SIG-M5 treated with dmso at 0.1 percent for 504 hours (cell line): Measurements from ENCODE around the gene KIN.
"Not testable (repeated sequence)": the region's sequence is repeated elsewhere in the genome, so short reads cannot be mapped to it uniquely, and the experiment has no call there.

Experiments
- DNase-seq: peaks from one replicate; lab custom pipeline; 2025; ENCODE audit not compliant: unreplicated experiment; lab: John Stamatoyannopoulos, UW

Gene KIN

DNA sequence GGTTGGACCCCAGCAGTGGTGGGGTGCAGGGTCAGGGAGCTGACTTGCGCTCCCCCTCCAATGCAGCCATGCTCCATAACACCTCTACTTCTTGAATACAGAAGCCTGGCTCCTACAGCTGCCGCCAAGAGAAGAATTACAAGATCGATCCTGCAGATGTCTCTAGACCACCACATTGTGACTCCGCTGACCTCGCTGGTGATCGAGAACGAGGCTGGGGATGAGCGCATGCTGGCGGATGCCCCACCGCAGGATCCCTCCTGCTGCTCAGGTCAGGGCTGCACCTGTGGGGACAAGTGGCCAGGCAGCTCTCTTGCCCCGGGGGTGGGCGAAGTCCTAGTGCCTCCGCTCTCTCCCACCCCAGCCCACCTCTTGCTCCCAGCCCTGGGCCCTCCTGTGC is 53.0 kb downstream of the KIN start:
- DNase-seq, result no peak

DNA sequence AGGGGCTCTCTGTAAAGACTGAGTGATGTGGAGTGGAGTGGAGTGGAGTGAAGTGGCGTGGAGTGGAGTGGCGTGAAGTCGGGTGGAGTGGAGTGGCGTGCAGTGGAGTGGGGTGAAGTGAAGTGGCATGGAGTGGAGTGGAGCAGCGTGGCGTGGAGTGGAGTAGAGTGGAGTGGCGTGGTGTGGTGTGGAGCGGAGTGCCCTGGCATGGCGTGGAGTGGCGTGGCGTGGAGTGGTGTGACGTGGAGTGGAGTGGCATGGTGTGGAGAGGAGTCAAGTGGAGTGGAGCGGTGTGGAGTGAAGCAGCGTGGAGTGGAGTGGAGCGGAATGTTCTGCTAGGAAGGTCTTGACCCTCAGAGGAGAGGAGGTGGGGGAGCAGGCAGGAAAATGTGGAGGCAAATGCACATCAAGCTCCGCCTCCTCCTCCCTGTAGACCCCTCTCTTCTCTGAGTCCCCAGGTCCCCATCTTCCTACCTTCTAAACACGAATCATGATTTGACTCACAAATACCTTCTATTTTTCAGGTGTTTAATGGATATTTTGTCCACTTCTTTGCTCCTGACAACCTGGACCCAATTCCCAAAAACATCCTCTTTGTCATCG is 64.8 kb downstream of the KIN start:
- no peak for DNase-seq

DNA sequence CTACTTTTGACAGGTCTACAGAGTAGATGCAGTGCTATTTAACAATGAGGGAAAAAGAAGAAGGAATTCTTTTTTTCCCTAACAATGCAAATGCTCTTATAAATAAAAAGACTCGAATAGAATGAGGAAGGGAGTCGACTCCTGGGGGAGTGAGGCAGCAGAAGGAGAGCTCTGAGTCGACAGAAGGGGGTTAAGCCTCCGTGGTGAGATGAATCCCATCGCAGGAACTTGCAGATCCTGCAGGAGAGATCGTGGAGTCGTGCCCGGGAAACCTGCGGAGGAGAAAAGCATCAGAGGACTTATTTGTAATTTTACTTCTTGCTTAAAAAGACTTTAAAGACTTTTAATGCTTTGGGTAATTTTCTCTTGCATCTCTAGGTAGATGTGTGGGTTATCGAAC is 67.3 kb downstream of the KIN start:
- DNase-seq, result no peak

DNA sequence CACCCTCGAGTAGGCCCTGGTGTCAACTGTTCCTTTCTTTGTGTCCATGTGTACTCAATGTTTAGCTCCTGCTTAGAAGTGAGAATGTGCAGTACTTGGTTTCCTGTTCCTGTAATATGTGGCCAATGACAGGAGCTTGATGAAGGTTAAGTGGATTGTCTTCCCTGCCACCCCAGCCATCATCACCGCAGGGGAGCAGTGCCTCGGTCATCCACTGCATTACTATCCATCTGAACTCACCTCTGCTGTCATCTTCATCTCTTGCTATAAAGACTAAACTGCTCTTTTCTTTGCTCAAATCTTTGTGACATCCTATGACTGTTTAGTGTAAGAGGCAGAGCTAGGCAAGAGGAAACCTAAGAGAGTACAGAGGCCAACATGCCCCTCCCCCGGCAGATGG is 69.1 kb downstream of the KIN start:
- no peak for DNase-seq

DNA sequence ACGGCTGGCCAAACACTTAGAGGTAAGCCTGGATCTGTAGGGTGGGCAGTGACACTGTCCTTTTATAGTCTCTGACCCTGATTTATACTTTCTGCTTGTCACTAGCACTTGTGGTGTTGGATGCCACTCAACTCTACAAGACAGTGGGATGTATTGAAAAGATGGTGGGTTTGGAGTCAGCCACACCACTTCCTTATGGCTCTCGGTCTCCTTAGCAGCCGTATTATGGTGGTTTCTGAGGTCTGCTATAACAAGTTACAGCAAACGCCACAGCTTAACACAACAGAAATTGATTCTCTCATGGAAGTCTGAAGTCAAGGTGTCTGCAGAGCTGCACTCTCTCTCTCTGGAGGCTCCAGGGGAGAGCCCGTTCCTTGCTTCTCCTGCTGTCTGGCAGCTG is 70.0 kb downstream of the KIN start:
- DNase-seq, result no peak

DNA sequence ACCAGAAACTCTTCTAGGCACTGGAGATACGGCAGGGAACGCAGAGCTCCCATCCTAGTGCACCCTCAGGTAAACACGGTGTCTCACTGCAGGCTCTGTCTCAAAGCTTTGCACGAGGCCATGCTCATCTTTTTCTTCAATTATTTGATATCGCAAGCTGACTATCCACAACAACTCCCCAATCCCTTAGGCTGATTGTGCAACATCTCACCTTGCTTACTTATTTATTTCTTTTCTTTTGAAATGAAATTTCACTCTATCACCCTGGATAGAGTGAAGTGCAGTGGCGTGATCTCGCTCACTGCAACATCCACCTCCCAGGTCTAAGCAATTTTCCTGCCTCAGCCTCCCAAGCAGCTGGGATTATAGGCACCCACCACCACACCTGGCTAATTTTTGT is 72.3 kb downstream of the KIN start:
- no peak for DNase-seq

DNA sequence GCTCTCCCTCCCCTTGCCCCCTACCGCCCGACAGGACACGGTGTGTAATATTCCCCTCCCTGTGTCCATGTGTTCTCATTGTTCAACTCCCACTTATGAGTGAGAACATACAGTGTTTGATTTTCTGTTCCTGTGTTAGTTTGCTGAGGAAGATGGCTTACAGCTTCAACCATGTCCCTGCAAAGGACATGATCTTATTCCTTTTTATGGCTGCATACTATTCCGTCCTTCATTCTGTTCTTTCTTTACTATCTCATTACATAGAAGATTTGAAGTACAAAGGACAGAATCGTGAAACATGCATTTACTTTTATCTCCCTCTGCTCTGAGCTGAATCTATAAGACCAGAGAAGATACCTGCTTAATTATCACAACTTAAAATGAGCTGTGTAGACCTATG is 76.7 kb downstream of the KIN start:
- not testable (repeated sequence) for DNase-seq

DNA sequence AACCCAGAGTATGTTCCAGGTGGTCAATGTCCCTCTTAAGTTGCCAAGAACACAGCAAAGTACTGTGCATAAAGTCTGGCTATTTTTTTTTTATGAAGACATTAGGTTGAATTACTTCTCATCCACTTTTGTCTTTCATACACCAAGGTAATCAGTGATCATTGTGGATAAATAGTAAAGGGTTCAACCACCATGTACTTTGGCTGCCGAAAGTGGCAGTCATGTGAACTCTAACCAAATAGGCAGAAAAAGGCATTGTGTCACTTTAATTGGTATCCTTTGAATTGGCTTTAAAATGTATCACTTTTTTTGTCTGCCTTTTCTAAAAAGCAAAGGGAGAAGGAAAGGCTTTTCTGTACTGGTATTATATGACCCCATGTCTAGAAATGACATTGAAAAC is 77.3 kb downstream of the KIN start:
- DNase-seq, result no peak

DNA sequence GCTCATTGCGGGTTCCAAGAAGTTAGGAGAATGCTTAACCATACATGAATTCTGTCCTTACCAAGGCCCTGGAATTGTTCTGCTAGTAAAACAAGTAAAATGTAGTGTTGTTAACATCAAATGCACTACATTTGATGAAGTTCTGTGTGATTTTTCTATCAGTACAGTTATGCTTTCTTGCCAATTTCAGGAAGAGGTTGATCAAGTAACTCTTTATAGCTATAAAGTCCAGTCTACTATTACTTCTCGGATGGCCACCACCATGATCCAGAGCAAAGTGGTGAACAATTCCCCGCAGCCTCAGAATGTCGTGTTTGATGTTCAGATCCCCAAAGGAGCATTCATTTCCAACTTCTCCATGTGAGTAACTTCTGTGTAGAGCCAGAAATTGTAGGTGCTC is 79.0 kb downstream of the KIN start:
- no peak for DNase-seq

DNA sequence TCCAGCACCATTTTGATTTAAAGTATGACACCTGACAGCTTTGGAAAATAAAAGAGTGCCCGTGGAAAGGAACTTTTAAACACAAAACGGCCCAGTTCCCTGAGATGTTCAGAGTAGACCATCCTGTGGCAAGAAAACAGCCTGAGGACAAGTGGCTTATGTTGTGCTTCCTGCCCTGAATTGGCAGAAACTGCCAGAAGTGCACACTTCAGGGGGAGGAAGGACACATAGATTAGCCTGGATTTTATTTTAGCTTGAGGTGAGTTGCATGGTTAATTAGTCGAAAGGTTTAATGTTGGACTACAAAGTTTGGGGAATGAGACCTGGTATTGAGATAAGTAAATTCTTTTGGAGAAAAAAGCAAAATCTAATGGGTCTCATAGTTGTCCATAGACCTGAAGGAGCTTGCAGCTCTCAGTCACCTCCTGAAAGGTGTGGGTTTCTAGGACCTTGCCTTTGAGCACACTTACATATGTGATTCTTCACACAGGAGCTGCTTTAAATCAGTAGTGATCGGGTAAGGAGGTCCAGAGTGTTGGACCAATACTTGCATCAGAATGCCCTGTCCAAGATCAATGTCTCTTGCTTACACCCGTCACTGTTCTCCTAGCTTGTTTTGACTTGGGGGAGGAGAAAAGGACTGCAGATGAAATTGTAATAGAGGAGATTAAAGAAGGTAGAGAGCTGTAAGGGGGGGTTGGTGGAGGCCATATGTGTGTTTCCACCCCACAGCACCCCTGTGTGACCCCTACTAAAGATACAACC is 79.8 kb downstream of the KIN start:
- DNase-seq, result no peak

DNA sequence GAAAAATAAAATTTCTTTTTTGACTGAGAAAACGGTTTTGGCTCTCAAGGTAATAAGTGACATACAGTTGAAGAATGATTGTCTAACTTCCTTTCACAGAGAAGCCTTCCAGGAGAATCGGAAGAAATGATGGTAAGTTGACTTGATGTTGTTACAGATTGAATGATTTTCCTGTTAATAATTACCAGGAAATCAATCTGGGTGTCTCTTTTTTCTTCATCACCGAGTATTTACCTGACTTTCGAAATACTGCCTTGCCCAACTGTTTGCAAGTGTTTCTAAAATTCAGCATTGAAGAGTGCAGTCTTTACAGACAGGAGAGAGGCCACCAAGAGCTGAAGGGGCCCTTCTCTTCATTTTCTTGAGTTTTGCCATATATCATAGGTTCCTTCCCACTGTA is 80.7 kb downstream of the KIN start:
- DNase-seq, result no peak

DNA sequence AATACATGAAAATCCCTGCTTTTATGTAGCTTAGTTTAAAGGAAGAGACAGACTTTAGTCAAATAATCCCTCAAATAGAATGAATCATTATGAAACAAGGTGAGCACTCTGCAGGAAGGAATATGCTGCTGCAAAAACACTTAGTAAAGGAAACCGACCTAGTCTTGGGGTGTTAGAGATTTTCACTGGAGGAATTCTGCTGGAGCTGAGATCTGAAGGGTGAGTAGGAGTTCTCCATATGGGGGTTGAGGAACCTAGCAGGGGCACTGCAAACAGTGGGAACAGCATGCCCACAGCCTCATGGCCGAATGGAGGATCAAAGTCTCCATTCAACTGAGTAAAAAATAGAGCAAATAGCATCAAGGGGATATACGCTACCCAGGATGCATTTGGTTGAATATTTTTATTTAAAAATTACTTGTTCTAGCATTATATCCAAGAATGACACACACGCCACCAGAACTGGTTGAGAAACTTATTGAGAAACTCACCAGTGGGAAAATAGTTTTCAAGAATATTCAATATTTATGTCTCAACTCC is 81.2 kb downstream of the KIN start:
- DNase-seq, result no peak

DNA sequence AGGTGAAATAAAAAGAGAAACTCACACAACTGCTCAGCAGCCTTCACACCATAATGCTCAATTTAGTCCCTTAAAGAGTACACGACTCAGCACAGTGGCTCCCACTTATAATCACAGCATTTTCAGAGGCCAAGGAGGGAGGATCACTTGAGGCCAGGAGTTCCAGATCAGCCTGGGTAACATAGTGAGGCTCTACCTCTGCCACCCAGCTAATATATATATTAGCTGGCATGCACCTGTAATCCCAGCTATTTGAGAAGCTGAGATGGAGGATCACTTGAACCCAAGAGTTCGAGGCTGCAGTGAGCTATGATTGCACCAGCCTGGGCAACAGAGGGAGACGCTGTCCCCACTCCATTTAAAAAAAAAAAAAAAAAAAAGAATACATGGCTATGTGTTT is 82.5 kb downstream of the KIN start:
- no peak for DNase-seq

DNA sequence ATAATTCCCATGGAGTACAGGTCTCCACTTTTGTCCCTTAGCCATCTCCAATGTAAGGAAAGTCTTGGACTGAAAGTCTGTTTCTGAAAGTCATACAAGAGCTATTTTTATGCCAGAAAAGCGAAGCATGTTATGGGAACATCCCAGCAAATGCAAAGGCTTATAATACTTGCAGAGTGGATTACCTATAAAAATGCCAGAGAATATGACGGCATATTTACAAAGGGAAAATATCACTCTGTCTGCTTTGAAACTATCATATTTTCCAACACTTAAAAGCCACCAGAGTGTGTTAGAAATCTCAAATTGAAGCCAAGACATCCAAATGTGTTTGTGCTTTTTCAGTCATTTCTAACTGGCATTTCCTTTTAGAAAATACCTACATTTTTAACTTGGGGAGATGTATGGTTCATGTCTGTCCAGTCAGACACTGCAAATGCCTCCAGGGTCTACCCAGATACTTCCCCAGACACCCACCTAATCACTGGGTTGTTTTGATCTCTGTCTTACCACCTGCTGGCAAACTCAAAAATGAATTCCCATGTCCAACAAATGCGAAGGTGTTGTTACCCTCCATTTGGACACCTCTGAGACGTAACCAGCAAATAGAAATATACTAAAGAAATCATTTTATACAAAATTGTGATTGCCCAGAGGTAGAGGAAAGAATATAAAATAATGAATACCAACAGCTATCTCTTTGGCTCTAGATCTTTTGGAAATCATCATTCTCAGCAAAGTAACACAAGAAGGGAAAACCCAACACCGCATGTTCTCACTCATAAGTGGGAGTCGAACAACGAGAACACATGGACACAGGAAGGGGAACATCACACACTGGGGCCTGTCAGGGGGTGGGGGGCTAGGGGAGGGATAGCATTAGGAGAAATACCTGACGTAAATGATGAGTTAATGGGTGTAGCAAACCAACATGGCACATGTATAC is 83.4 kb downstream of the KIN start:
- DNase-seq, result no peak

DNA sequence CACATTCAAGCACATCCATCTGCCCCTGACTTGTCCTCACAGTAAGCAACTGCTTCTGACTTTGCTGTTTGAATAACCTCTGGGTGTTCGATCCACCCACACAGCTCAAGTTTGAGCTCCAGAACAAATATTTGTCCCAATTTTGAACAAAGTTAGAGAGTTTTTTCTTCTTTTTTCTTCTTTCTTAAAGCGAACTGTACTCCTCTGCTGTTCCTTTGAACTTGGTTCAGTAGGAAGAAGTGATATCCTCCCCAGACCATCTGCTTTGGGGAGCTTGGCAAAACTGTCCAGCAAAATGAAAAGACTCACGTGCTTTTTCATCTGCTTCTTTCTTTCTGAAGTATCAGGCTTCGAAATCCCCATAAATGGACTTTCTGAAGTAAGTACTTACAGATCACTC is 84.7 kb downstream of the KIN start, which contains the start of gene ITIH2:
Gene ITIH2 (plus strand): TSS at position 177 of the 400 bp plus-strand sequence. CDS start 119 bp downstream, at position 296.
- DNase-seq, result no peak

DNA sequence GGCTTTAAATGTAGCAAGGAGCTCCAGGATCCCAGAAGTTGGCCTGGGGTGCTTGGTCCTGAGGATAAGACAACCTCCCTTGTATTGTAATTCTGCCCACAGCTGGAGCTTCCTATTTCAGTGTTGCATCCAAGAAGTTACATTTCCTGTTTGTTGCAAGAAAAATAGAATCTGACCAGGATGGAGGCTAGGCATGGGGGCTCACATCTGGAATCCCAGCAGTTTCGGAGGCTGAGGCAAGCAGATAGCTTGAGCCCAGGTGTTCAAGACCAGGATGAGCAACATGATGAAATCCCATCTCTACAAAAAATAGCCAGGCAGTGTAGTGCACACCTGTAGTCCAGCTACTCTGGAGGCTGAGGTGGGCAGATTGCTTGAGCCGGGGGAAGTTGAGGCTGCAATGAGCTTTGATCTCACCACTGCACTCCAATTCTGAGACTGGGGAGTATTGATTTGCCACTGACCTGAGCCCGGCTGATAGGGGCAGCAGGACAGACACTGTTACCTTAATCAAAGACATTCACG is 85.4 kb downstream of the KIN start:
- no peak for DNase-seq

DNA sequence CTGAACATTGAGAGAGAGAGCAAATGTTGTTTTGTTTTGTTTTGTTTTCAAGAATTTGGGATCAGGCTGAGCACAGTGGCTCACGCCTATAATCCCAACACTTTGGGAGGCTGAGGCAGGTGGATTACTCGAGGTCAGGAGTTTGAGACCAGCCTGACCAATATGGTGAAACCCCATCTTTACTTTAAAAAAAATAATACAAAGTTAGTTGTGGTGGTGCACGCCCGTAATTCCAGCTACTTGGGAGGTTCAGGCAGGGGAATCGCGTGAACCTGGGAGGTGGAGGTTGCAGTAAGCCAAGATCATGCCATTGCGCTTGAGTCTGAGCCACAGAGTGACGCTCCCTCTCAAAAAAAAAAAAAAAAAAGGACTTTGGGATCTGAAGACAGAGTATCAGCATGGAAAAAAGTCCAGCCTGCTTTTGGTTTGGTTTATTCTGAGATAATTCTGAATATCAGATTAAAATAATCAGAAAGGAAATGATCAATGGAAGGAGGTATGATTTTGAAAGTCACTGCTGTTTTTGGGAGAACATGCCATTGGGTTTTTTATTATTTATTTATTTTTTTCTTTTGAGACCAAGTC is 86.5 kb downstream of the KIN start:
- no peak for DNase-seq
